Measurements from ENCODE around the gene TSPY4.
"Not testable (repeated sequence)": the region's sequence is repeated elsewhere in the genome, so short reads cannot be mapped to it uniquely, and the experiment has no call there.

GRCh38 chrY:9357497-9357896 is 20.2 kb downstream of the TSPY4 start, which contains the start of gene TSPY8:
- not testable (repeated sequence) for TF ChIP-seq CTCF (conservative IDR thresholded peaks at IDR 0.05); EZH2 (IDR thresholded peaks at IDR 0.05; ENCODE audit: low read depth)

All from PC-9 (cell line).